Neural cell (in vitro differentiated cells): ENCODE measurements around the gene KRTAP10-2. TPM values are rescaled to one million over a fixed set of nuclear protein-coding genes. Genes with fewer than 3 reads are reported as not detected.

Source experiments
- H2AFZ ChIP-seq: fragments of 200-600, 300-800 bp; sonication (generic), shearing (Covaris generic); 2 replicates; pipeline ENCODE4 v1.6.0; 2014; ENCODE audit warnings: low read depth, mild to moderate bottlenecking, antibody characterized with exemption, low read length, moderate library complexity
- H3F3A ChIP-seq: fragments of 200-600 bp; shearing (Covaris generic); 2 replicates; pipeline ENCODE4 v1.6.1; 2016; ENCODE audit warnings: mild to moderate bottlenecking, moderate library complexity, mixed read lengths, antibody characterized with exemption, low read length; ENCODE audit not compliant: insufficient read depth, poor library complexity, severe bottlenecking
- H3K27ac ChIP-seq: fragments of 200-600, 300-800 bp; sonication (generic), shearing (Covaris generic); 2 replicates; pipeline ENCODE4 v1.5.1; 2014; ENCODE audit warnings: mild to moderate bottlenecking, low read length, moderate library complexity
- H3K27me3 ChIP-seq: fragments of 300-800, 200-600 bp; sonication (generic), shearing (Covaris generic); 2 replicates; pipeline ENCODE4 v1.6.0; 2014; ENCODE audit warnings: mild to moderate bottlenecking, low read depth, low read length, moderate library complexity; ENCODE audit not compliant: insufficient read depth
- H3K36me3 ChIP-seq: fragments of 300-800, 200-600 bp; sonication (generic), shearing (Covaris generic); 2 replicates; pipeline ENCODE4 v1.5.1; 2014; ENCODE audit warnings: mild to moderate bottlenecking, antibody characterized with exemption, low read length, moderate library complexity; ENCODE audit not compliant: insufficient read depth
- H3K4me2 ChIP-seq: fragments of 300-800, 200-600 bp; sonication (generic), shearing (Covaris generic); 2 replicates; pipeline ENCODE4 v1.6.0; 2014; ENCODE audit warnings: mild to moderate bottlenecking, low read length
- H3K4me3 ChIP-seq: fragments of 300-800, 200-600 bp; sonication (generic), shearing (Covaris generic); 2 replicates; pipeline ENCODE4 v1.5.1; 2014; ENCODE audit warnings: mild to moderate bottlenecking, low read length, moderate library complexity
- H3K79me2 ChIP-seq: fragments of 200-600 bp; shearing (Covaris generic); replicated peaks from 2 replicates; pipeline ENCODE4 v1.6.0; 2014; ENCODE audit warnings: mild to moderate bottlenecking, low read length, moderate library complexity; ENCODE audit not compliant: insufficient read depth
- H3K9ac ChIP-seq: fragments of 300-800, 200-600 bp; sonication (generic), shearing (Covaris generic); 2 replicates; pipeline ENCODE4 v1.6.1; 2016; ENCODE audit warnings: mild to moderate bottlenecking, low read length, mixed read lengths
- H3K9me2 ChIP-seq: fragments of 200-600 bp; shearing (Covaris generic); 2 replicates; pipeline ENCODE4 v1.6.1; 2016; ENCODE audit warnings: mild to moderate bottlenecking, low read length, mixed read lengths; ENCODE audit not compliant: insufficient read depth
- H3K9me3 ChIP-seq: fragments of 200-600, 300-800 bp; sonication (generic), shearing (Covaris generic); 2 replicates; pipeline ENCODE4 v1.6.1; 2016; ENCODE audit warnings: mild to moderate bottlenecking, mixed run types, low read length, moderate library complexity, mixed read lengths
- H4K20me1 ChIP-seq: fragments of 200-600 bp; shearing (Covaris generic); 2 replicates; pipeline ENCODE4 v1.6.1; 2016; ENCODE audit warnings: mild to moderate bottlenecking, mixed run types; ENCODE audit not compliant: insufficient read depth
- EP300 ChIP-seq: fragments of 450-650 bp; conservative IDR thresholded peaks from 2 replicates; pipeline ENCODE4 v1.6.1; 2014; ENCODE audit warnings: antibody characterized with exemption, mild to moderate bottlenecking, moderate library complexity; ENCODE audit not compliant: poor library complexity, severe bottlenecking
- EZH2 ChIP-seq: fragments of 200-600, 300-800 bp; shearing (Covaris generic), sonication (generic); IDR thresholded peaks from 2 replicates; pipeline ENCODE4 v1.6.1; 2014; ENCODE audit warnings: antibody characterized with exemption, low read length, borderline replicate concordance, mild to moderate bottlenecking; ENCODE audit not compliant: insufficient read depth, poor library complexity, severe bottlenecking
- MXI1 ChIP-seq: fragments of 450-650 bp; conservative IDR thresholded peaks from 2 replicates; pipeline ENCODE4 v1.6.1; 2014; ENCODE audit warnings: antibody characterized with exemption, mild to moderate bottlenecking; ENCODE audit not compliant: poor library complexity, severe bottlenecking
- POLR2AphosphoS5 ChIP-seq: IDR thresholded peaks from 2 replicates; pipeline ENCODE4 v1.6.1; 2012
- RAD21 ChIP-seq: fragments of 450-650 bp; conservative IDR thresholded peaks from 2 replicates; pipeline ENCODE4 v1.6.1; 2014; ENCODE audit warnings: antibody characterized with exemption, mild to moderate bottlenecking, moderate library complexity
- SMC3 ChIP-seq: fragments of 450-650 bp; conservative IDR thresholded peaks from 2 replicates; pipeline ENCODE4 v1.6.1; 2014; ENCODE audit warnings: antibody characterized with exemption, mild to moderate bottlenecking, moderate library complexity; ENCODE audit not compliant: poor library complexity
- TAF1 ChIP-seq: IDR thresholded peaks from 2 replicates; pipeline ENCODE4 v1.6.1; 2012; ENCODE audit warnings: low read depth
- polyA plus RNA-seq: library from polyadenylated mRNA; depleted of rRNA; stranded (reverse); fragments of >200 nt; gene quantifications from 2 replicates; pipeline ENCODE4 v1.2.3, GENCODE V29; 2014
- TF ChIP-seq, protein P1 (sequence below): IDR thresholded peaks from 2 replicates; pipeline ENCODE4 v1.6.1; 2012; ENCODE audit warnings: borderline replicate concordance
- TF ChIP-seq, protein P2 (sequence below): fragments of 450-650 bp; IDR thresholded peaks from 2 replicates; pipeline ENCODE4 v1.5.1; 2014; ENCODE audit warnings: antibody characterized with exemption, mild to moderate bottlenecking, moderate library complexity; ENCODE audit not compliant: poor library complexity, severe bottlenecking

The KRTAP10-2 gene
- polyA plus RNA-seq, 1 donor from 2014 or later = not detected

DNA sequence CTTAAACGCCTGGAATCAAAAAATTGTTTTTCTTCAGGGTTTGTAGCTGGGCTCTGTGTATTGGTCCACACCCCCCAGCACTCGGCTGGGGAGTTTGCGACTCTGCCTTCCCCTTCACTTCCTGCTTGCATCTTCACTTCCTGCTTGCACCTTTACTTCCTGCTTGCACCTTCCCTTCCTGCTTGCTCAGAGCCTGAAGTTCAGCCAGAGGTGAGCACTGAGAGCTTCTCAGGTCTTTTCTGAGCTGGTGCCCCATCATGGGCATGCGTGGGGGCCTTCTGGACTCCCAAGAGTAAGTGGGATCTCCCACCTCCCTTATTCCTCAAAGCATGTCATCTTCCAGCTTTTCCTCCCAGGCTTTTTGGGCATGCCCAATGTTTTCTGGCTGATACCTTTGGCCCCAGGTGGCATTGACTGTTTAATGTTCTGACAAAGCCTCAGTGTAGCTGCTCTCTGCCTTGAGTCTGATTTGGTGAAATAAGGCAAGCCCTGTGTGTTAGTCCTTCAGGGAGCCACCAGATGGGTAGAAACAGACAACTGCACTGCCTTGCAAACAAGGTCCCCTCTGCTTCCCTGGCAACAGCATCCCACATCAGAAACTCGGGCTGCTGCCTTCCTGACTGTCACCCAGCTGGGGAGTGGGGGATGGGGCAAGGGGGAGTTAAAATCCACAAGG lies 3.5 kb downstream of the KRTAP10-2 start:
- Histone ChIP-seq H3K79me2 (no peaks in the 10 kb centered on the region), H3K9ac (no peak overlapping the region), H3F3A (no peaks in the 10 kb centered on the region), H2AFZ (no peak overlapping the region), H3K4me3 (no peak overlapping the region), H3K9me2 (no peaks in the 10 kb centered on the region), H3K27me3 (no peaks in the 10 kb centered on the region), H4K20me1 (no peaks in the 10 kb centered on the region), H3K9me3 (no peaks in the 10 kb centered on the region), H3K36me3 (no peaks in the 10 kb centered on the region), H3K27ac (no peak overlapping the region), H3K4me2 (no peak overlapping the region)
- TF ChIP-seq TAF1 (no peak), SMC3 (no peak), RAD21 (no peak), MXI1 (no peak), POLR2AphosphoS5 (no peak), EP300 (no peak), EZH2 (no peak)
- TF ChIP-seq, protein P1, sequence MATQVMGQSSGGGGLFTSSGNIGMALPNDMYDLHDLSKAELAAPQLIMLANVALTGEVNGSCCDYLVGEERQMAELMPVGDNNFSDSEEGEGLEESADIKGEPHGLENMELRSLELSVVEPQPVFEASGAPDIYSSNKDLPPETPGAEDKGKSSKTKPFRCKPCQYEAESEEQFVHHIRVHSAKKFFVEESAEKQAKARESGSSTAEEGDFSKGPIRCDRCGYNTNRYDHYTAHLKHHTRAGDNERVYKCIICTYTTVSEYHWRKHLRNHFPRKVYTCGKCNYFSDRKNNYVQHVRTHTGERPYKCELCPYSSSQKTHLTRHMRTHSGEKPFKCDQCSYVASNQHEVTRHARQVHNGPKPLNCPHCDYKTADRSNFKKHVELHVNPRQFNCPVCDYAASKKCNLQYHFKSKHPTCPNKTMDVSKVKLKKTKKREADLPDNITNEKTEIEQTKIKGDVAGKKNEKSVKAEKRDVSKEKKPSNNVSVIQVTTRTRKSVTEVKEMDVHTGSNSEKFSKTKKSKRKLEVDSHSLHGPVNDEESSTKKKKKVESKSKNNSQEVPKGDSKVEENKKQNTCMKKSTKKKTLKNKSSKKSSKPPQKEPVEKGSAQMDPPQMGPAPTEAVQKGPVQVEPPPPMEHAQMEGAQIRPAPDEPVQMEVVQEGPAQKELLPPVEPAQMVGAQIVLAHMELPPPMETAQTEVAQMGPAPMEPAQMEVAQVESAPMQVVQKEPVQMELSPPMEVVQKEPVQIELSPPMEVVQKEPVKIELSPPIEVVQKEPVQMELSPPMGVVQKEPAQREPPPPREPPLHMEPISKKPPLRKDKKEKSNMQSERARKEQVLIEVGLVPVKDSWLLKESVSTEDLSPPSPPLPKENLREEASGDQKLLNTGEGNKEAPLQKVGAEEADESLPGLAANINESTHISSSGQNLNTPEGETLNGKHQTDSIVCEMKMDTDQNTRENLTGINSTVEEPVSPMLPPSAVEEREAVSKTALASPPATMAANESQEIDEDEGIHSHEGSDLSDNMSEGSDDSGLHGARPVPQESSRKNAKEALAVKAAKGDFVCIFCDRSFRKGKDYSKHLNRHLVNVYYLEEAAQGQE = no peak
- TF ChIP-seq, protein P2, sequence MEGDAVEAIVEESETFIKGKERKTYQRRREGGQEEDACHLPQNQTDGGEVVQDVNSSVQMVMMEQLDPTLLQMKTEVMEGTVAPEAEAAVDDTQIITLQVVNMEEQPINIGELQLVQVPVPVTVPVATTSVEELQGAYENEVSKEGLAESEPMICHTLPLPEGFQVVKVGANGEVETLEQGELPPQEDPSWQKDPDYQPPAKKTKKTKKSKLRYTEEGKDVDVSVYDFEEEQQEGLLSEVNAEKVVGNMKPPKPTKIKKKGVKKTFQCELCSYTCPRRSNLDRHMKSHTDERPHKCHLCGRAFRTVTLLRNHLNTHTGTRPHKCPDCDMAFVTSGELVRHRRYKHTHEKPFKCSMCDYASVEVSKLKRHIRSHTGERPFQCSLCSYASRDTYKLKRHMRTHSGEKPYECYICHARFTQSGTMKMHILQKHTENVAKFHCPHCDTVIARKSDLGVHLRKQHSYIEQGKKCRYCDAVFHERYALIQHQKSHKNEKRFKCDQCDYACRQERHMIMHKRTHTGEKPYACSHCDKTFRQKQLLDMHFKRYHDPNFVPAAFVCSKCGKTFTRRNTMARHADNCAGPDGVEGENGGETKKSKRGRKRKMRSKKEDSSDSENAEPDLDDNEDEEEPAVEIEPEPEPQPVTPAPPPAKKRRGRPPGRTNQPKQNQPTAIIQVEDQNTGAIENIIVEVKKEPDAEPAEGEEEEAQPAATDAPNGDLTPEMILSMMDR = no peak

DNA sequence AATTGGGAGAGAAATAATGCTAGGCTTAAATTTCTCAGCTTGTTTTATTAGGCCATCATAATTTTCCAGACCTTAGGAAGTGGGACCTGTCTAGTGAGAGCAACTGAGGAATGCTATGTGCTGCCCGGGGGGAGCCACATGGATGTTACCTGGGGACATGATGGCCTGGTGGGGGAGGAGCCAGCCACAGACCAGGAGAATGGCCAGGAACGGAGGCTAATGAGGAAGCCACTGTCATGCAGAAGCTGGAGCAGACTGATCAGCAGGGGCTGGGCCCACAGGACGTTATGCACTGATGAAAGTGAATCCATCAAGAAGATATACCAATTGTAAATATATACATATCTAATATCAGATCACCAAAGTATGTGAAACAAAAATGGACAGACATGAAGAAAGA lies 6.7 kb downstream of the KRTAP10-2 start:
- Histone ChIP-seq H3K9me3 (no peaks in the 10 kb centered on the region), H3K79me2 (no peaks in the 10 kb centered on the region), H3K27ac (no peak overlapping the region), H3F3A (no peaks in the 10 kb centered on the region), H2AFZ (no peak overlapping the region), H3K4me2 (no peak overlapping the region), H3K9me2 (no peaks in the 10 kb centered on the region), H3K9ac (no peak overlapping the region), H3K27me3 (no peaks in the 10 kb centered on the region), H3K36me3 (no peaks in the 10 kb centered on the region), H3K4me3 (no peak overlapping the region), H4K20me1 (no peaks in the 10 kb centered on the region)
- TF ChIP-seq MXI1 (no peak), RAD21 (no peak), EZH2 (no peak), TAF1 (no peak), POLR2AphosphoS5 (no peak), EP300 (no peak)
- TF ChIP-seq, protein P2 = no peak
